Stimulated activated CD8-positive, alpha-beta memory T cell treated with anti-CD3 and anti-CD28 coated beads, Interleukin-15, amount 100 ng/mL, for 48 hours (primary cell): ENCODE results near the gene PHYH.
"Not testable (repeated sequence)": the region's sequence is repeated elsewhere in the genome, so short reads cannot be mapped to it uniquely, and the experiment has no call there.

Source experiments
- DNase-seq, 2 donors: peaks; one replicate each; pipeline ENCODE4 v3.0.0-alpha.2; 2020; ENCODE audit warnings: low read depth in 2 of 2

PHYH gene

GRCh38 chr10:13299437-13300287 is at the start of gene PHYH:
Gene PHYH, minus strand, starts transcription at chr10:13300064. Its CDS starts 22 bp downstream, at chr10:13300042.
- DNase-seq, result peak; percentile 65 to 71

GRCh38 chr10:13348216-13349017 is 48.6 kb upstream of the PHYH start, which contains the start of gene SEPHS1:
Gene SEPHS1, minus strand, starts transcription at chr10:13348293. Its CDS starts 3,343 bp downstream, at chr10:13344950.
- DNase-seq, result peak; percentile 75 to 83

- peak; percentile 66 to 68 for DNase-seq
Measured at GRCh38 chr10:13347500-13348156, 47.8 kb upstream of the PHYH start.

- DNase-seq, result no peak
Measured at GRCh38 chr10:13347043-13347499, 47.2 kb upstream of the PHYH start.

GRCh38 chr10:13346283-13347042 is 46.6 kb upstream of the PHYH start:
- no peak for DNase-seq

GRCh38 chr10:13340626-13341376 is 40.9 kb upstream of the PHYH start:
- DNase-seq, result no peak

- no peak for DNase-seq
Measured at GRCh38 chr10:13340068-13340467, 40.2 kb upstream of the PHYH start.

- no peak for DNase-seq
Measured at GRCh38 chr10:13338390-13339110, 38.7 kb upstream of the PHYH start.

GRCh38 chr10:13337827-13338196 is 37.9 kb upstream of the PHYH start:
- DNase-seq, result no peak

GRCh38 chr10:13337128-13337826 is 37.4 kb upstream of the PHYH start:
- no peak for DNase-seq

GRCh38 chr10:13335881-13336280 is 36.0 kb upstream of the PHYH start:
- no peak for DNase-seq

GRCh38 chr10:13334556-13334955 is 34.7 kb upstream of the PHYH start:
- no peak for DNase-seq

- no peak for DNase-seq
Measured at GRCh38 chr10:13331646-13332045, 31.8 kb upstream of the PHYH start.

GRCh38 chr10:13330980-13331379 is 31.1 kb upstream of the PHYH start:
- DNase-seq, result not testable (repeated sequence)

GRCh38 chr10:13329565-13329964 is 29.7 kb upstream of the PHYH start:
- no peak for DNase-seq

GRCh38 chr10:13328613-13329012 is 28.7 kb upstream of the PHYH start:
- no peak for DNase-seq

GRCh38 chr10:13328126-13328525 is 28.3 kb upstream of the PHYH start:
- DNase-seq, result no peak

- no peak for DNase-seq
Measured at GRCh38 chr10:13327534-13327933, 27.7 kb upstream of the PHYH start.

GRCh38 chr10:13322615-13323148 is 22.8 kb upstream of the PHYH start:
- no peak for DNase-seq
